GM13977 (cell line): Measurements from ENCODE around the gene PCBP3.

Experiments
- DNase-seq: peaks from one replicate; pipeline ENCODE4 v3.0.0; 2012; ENCODE audit warnings: low spot score
- CTCF ChIP-seq: IDR thresholded peaks from 2 replicates; pipeline ENCODE4 v1.5.1; 2012; ENCODE audit warnings: mild to moderate bottlenecking, control low read depth; ENCODE audit not compliant: insufficient read depth; ENCODE audit errors: extremely low read depth, missing control alignments
- in situ Hi-C: fragments of 300-500 bp; cut with MboI; formaldehyde crosslinking; loops from one replicate; pipeline ENCODE4 v1.12.0; 2022; ENCODE audit warnings: low sequenced_read_pairs, low pct_unique_long_range_greater_than_20kb, mixed read lengths, inconsistent platforms; ENCODE audit not compliant: unreplicated experiment

Gene PCBP3

GRCh38 chr21:45736042-45736689, 92.6 kb downstream of the PCBP3 start:
- no peak for DNase-seq
- no peak for TF ChIP-seq CTCF
- in situ Hi-C loops: no loop called here

GRCh38 chr21:45736690-45737484, 93.4 kb downstream of the PCBP3 start:
- TF ChIP-seq CTCF: no peak
- no peak for DNase-seq
- in situ Hi-C loops: no loop called here

GRCh38 chr21:45737485-45738166, 94.1 kb downstream of the PCBP3 start:
- no peak for DNase-seq
- in situ Hi-C loops: no loop called here
- no peak for TF ChIP-seq CTCF

- TF ChIP-seq CTCF: no peak
- DNase-seq: no peak
- in situ Hi-C loops: no loop called here
Measured at GRCh38 chr21:45739218-45740087, 95.9 kb downstream of the PCBP3 start.

GRCh38 chr21:45740088-45740440, 96.5 kb downstream of the PCBP3 start:
- in situ Hi-C loops: no loop called here
- TF ChIP-seq CTCF: no peak

More at GRCh38 chr21:45740088-45740440, 96.5 kb downstream of the PCBP3 start:
- no peak for DNase-seq
